K562 (cell line): Measurements from ENCODE around the gene CFAP221. TPM values are rescaled to one million over a fixed set of nuclear protein-coding genes. Genes with fewer than 3 reads are reported as not detected.

ENCODE experiments used
- BHLHE40 ChIP-seq: IDR thresholded peaks from 2 replicates; pipeline ENCODE4 v1.6.1; 2011; ENCODE audit warnings: low read length, improper control_type of control experiment
- CBX1 ChIP-seq: sonication (generic); IDR thresholded peaks from 2 replicates; pipeline ENCODE4 v1.6.1; 2016; ENCODE audit warnings: antibody characterized with exemption, low read depth, mild to moderate bottlenecking
- CREBBP ChIP-seq: IDR thresholded peaks from one replicate; pipeline ENCODE4 v1.6.1; 2012; ENCODE audit warnings: low read depth, mild to moderate bottlenecking, control low read depth, inconsistent platforms, low read length
- GABPA ChIP-seq: fragments of 200-800 bp; sonication (Bioruptor generic); conservative IDR thresholded peaks from 2 replicates; pipeline ENCODE4 v1.6.1; 2016; ENCODE audit warnings: low read depth, missing genetic modification characterization, missing compliant biosample characterization
- HMGN3 ChIP-seq: IDR thresholded peaks from 2 replicates; pipeline ENCODE4 v1.6.1; 2011; ENCODE audit warnings: borderline replicate concordance, low read depth, mild to moderate bottlenecking, mixed read lengths, low read length; ENCODE audit not compliant: insufficient read length; ENCODE audit errors: extremely low read depth
- MCM3 ChIP-seq: fragments of 450-650 bp; IDR thresholded peaks from 2 replicates; pipeline ENCODE4 v1.6.1; 2016
- PTRF ChIP-seq: fragments of 450-650 bp; IDR thresholded peaks from 2 replicates; pipeline ENCODE4 v1.6.1; 2016; ENCODE audit warnings: mild to moderate bottlenecking, missing genetic modification characterization, missing compliant biosample characterization
- RCOR1 ChIP-seq, 2 experiments: IDR thresholded peaks; 2 replicates each; pipeline ENCODE4 v1.6.1; 2012; ENCODE audit warnings: low read depth in 2 of 2, low read length in 2 of 2, borderline replicate concordance in 1 of 2, improper control_type of control experiment in 1 of 2
- RFX7 ChIP-seq: fragments of 250-450 bp; sonication (Bioruptor Pico); IDR thresholded peaks from 2 replicates; pipeline ENCODE4 v1.5.1; 2021; ENCODE audit warnings: mild to moderate bottlenecking
- SAFB ChIP-seq: fragments of 200-400 bp; formaldehyde crosslinking; IDR thresholded peaks from 2 replicates; pipeline ENCODE4 v1.6.1; 2017; ENCODE audit warnings: low read depth, low read length, borderline replicate concordance
- ZBTB26 ChIP-seq: fragments of 450-650 bp; formaldehyde crosslinking; IDR thresholded peaks from 2 replicates; pipeline ENCODE4 v1.4.0; 2022; ENCODE audit warnings: missing genetic modification characterization
- ZNF197 ChIP-seq: fragments of 200-800 bp; sonication (Bioruptor generic); IDR thresholded peaks from 2 replicates; pipeline ENCODE4 v1.6.1; 2016; ENCODE audit warnings: low read depth, missing genetic modification characterization, missing compliant biosample characterization
- ZNF217 ChIP-seq: sonication (generic); formaldehyde crosslinking; IDR thresholded peaks from 2 replicates; pipeline ENCODE4 v1.8.0; 2022; ENCODE audit warnings: mild to moderate bottlenecking, missing genetic modification reagents
- ZNF41 ChIP-seq: fragments of 250-450 bp; sonication (Bioruptor Pico); conservative IDR thresholded peaks from 2 replicates; pipeline ENCODE4 v1.4.0; 2020; ENCODE audit warnings: mild to moderate bottlenecking
- ZNF639 ChIP-seq, 2 experiments: fragments of 200-800 bp in 1 of 2; sonication (Bioruptor generic) in 1 of 2; sonication (generic) in 1 of 2; formaldehyde crosslinking in 1 of 2; IDR thresholded peaks in 1 of 2; conservative IDR thresholded peaks in 1 of 2; 2 replicates each; pipeline versions ENCODE4 v1.5.0 to v1.6.1; 2016 to 2020; ENCODE audit warnings: missing compliant biosample characterization in 1 of 2, missing genetic modification characterization in 1 of 2, missing genetic modification reagents in 1 of 2
- ZNF696 ChIP-seq: fragments of 250-450 bp; sonication (Bioruptor Pico); conservative IDR thresholded peaks from 2 replicates; pipeline ENCODE4 v1.4.0; 2020; ENCODE audit warnings: mild to moderate bottlenecking, moderate library complexity
- polyA plus RNA-seq, 8 experiments: library from polyadenylated mRNA; depleted of rRNA in 4 of 8; stranded (reverse) in 5 of 8; unstranded in 3 of 8; fragments of >200 nt; fragmentation: Nextera tagmentation in 2 of 8; fragmentation: Illumina TruSeq in 1 of 8; extraction: Ambion mirVana in 2 of 8; extraction: Trizol in 1 of 8; gene quantifications; 2 replicates each; pipeline versions ENCODE4 v1.2.1 to v1.2.3, GENCODE V29; 2011 to 2014; ENCODE audit warnings: inconsistent platforms in 1 of 8, missing spikeins in 1 of 8
- total RNA-seq, 7 experiments: library from RNA; depleted of rRNA in 6 of 7; stranded (reverse); fragments of >200 nt in 6 of 7; fragmentation: Illumina TruSeq in 2 of 7; extraction: Trizol in 2 of 7; gene quantifications; 2 replicates each; pipeline versions ENCODE4 v1.2.1 to v1.2.3, GENCODE V29; 2011 to 2021; ENCODE audit warnings: low replicate concordance in 1 of 7
- TF ChIP-seq, protein P1 (sequence below), 2 experiments: IDR thresholded peaks; 2 replicates each; pipeline ENCODE4 v1.6.1; 2012; ENCODE audit warnings: improper control_type of control experiment in 2 of 2, low read depth in 2 of 2, low read length in 2 of 2, borderline replicate concordance in 1 of 2

CFAP221 gene
- total and polyA plus RNA-seq, 9 of the 15 experiments (the other 6 are each of a cell fraction or from before 2014, with no cell fraction given): 0.09 to 1.4 (median 0.65) TPM

DNA sequence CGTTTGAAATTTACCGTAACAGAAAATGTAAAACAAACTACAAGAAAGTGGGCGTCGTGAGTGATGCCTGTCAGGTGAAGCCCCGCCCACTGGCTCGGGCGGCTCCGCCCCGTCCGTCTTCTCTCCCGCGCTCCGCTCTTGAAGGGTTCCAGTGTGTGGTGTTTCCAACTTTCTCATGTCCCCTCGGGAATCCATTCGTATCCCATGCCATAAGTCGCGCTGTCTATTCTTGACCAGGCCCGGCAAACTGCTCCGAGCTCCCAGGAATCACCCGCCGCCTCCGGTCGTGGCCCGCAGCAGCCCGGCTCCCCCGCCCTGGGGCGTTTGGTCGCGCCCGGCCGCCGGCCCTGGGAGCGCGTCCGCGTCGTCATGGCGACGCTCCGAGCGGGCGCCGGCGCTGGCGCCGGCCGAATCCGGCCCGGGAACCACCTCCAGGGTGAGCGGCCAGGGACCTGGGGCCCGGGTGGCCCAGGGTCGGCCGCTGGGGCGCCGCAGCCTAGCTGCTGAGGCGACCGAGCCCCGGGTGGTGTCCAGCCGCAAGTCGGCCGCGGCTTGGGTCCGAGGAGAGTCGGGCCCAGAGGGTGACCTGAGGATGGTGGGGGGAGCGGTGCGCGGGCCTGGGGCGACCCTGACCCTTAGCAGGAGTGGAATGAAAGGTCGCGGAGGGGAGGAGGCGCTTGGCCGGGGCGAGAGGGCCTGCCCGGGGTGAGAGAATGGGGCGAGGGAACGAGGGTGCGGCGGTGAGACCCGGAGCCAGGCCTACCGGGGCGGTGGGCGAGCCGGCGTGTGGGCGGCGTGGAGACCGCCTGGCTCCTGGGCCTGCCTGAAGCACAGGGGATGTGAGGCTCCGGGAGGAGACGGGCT, at the start of gene CFAP221 (continued):
- no peak for TF ChIP-seq ZNF639 (CRISPR knock-in tag; conservative IDR thresholded peaks at IDR 0.05 in 1 of 2, IDR thresholded peaks at IDR 0.05 in 1 of 2)
- TF ChIP-seq GABPA (tag): no peak
- no peak for TF ChIP-seq RFX7 (CRISPR knock-in tag)
- TF ChIP-seq ZNF696 (CRISPR knock-in tag): no peak
- TF ChIP-seq ZBTB26 (CRISPR knock-in tag): no peak
- TF ChIP-seq ZNF217 (CRISPR knock-in tag): no peak
- TF ChIP-seq, protein P1, sequence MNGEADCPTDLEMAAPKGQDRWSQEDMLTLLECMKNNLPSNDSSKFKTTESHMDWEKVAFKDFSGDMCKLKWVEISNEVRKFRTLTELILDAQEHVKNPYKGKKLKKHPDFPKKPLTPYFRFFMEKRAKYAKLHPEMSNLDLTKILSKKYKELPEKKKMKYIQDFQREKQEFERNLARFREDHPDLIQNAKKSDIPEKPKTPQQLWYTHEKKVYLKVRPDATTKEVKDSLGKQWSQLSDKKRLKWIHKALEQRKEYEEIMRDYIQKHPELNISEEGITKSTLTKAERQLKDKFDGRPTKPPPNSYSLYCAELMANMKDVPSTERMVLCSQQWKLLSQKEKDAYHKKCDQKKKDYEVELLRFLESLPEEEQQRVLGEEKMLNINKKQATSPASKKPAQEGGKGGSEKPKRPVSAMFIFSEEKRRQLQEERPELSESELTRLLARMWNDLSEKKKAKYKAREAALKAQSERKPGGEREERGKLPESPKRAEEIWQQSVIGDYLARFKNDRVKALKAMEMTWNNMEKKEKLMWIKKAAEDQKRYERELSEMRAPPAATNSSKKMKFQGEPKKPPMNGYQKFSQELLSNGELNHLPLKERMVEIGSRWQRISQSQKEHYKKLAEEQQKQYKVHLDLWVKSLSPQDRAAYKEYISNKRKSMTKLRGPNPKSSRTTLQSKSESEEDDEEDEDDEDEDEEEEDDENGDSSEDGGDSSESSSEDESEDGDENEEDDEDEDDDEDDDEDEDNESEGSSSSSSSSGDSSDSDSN (IDR thresholded peaks at IDR 0.05; ENCODE audit: borderline replicate concordance in 1 of 2, low read depth in 2 of 2, low read length in 2 of 2): no peak; a peak in 1 of 4 replicates
- no peak for TF ChIP-seq HMGN3
- no peak for TF ChIP-seq SAFB
- no peak for TF ChIP-seq CBX1
- TF ChIP-seq ZNF41: no peak
- peak; percentile 73; the same call in 1 of the 2 replicates for TF ChIP-seq MCM3
- peak; percentile 90 for TF ChIP-seq BHLHE40
- no peak for TF ChIP-seq CREBBP
- TF ChIP-seq RCOR1 (IDR thresholded peaks at IDR 0.05; ENCODE audit: borderline replicate concordance in 1 of 2, low read depth in 2 of 2, low read length in 2 of 2): no peak
- TF ChIP-seq ZNF197 (CRISPR knock-in tag): no peak
- no peak for TF ChIP-seq PTRF (tag)
